Thoracic aorta (tissue), 2 donors: ENCODE results near the gene ZNF490. TPM values are rescaled to one million over a fixed set of nuclear protein-coding genes. Genes with fewer than 3 reads are reported as not detected.
A peak's percentile ranks its signal among the peaks of the same experiment; 100 is the strongest.
"Not testable (repeated sequence)": the region's sequence is repeated elsewhere in the genome, so short reads cannot be mapped to it uniquely, and the experiment has no call there.

Experiments
- ATAC-seq: fragments of 150-250 bp; one replicate; pipeline ENCODE4 v1.8.0; 2017; ENCODE audit warnings: low read depth; ENCODE audit not compliant: insufficient number of reproducible peaks, low FRiP score
- DNase-seq: peaks from one replicate; pipeline ENCODE4 v3.0.0-alpha.2; 2020; ENCODE audit warnings: low spot score
- H3K27ac ChIP-seq, 2 donors: fragments of 200-600 bp; sonication (generic); 1 replicate in 1 of 2; 2 replicates in 1 of 2; pipeline ENCODE4 v1.5.1; 2016; ENCODE audit warnings: mild to moderate bottlenecking in 2 of 2, moderate library complexity in 2 of 2
- H3K27me3 ChIP-seq: fragments of 200-600 bp; sonication (generic); replicated peaks from 2 replicates; pipeline ENCODE4 v1.6.0; 2016; ENCODE audit warnings: mild to moderate bottlenecking; ENCODE audit not compliant: insufficient read depth
- H3K36me3 ChIP-seq: fragments of 200-600 bp; sonication (generic); one replicate; pipeline ENCODE4 v1.5.1; 2016
- H3K4me1 ChIP-seq, 2 donors: fragments of 200-600 bp; sonication (generic); 1 replicate in 1 of 2; 2 replicates in 1 of 2; pipeline versions ENCODE4 v1.5.1 to v1.6.0; 2016; ENCODE audit warnings: low read depth in 2 of 2, mild to moderate bottlenecking in 1 of 2; ENCODE audit not compliant: control insufficient read depth in 1 of 2
- H3K4me3 ChIP-seq: fragments of 200-600 bp; sonication (generic); 2 replicates; pipeline ENCODE4 v1.5.1; 2016; ENCODE audit warnings: mild to moderate bottlenecking
- H3K9me3 ChIP-seq: fragments of 200-600 bp; sonication (generic); 2 replicates; pipeline ENCODE4 v1.5.1; 2016
- CTCF ChIP-seq: fragments of 200-600 bp; sonication (generic); IDR thresholded peaks from one replicate; pipeline ENCODE4 v1.5.1; 2019; ENCODE audit warnings: antibody characterized with exemption
- total RNA-seq, 2 donors: library from RNA; depleted of rRNA; stranded (reverse); fragments of >200 nt; gene quantifications; one replicate each; pipeline versions ENCODE4 v1.1.0 to v1.2.3, GENCODE V29; 2016

The ZNF490 gene
- total RNA-seq, 2 donors from 2014 or later = 3.4 to 8.1 TPM

GRCh38 chr19:12578641-12579040 is 32.0 kb downstream of the ZNF490 start:
- Histone ChIP-seq H3K9me3 (peaks cover 19% of the 10 kb centered on the region), H3K27ac (no peak overlapping the region), H3K36me3 (peaks cover 29% of the 10 kb centered on the region), H3K4me1 (no peaks in the 10 kb centered on the region), H3K27me3 (no peaks in the 10 kb centered on the region), H3K4me3 (no peak overlapping the region)
- no peak for TF ChIP-seq CTCF
- ATAC-seq (no peak), DNase-seq (no peak)

GRCh38 chr19:12574036-12574435 is 36.6 kb downstream of the ZNF490 start:
- no peak overlapping the region for H3K4me3 ChIP-seq
- ATAC-seq = no peak

DNA sequence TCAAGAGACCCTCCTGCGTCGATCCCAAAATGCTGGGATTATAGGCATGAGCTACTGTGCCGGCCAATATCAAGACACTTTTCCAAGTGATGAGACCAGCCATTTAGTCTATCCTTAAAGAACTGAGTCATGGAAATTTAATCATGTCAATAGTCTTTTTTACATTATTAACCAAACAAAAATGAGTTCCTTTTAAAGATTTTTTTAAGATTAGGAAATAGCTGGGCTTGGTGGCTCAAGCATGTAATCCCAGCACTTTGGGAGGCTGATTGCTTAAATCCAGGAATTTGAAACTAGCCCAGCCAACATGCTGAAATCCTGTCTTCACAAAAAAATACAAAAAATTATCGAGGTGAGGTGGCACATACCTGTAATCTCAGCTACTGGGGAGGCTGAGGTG is 42.7 kb downstream of the ZNF490 start:
- H3K27ac ChIP-seq = no peak overlapping the region
- no peak for DNase-seq
- TF ChIP-seq CTCF = no peak
- no peaks in the 10 kb centered on the region for H3K36me3 ChIP-seq
- H3K27me3 ChIP-seq = no peaks in the 10 kb centered on the region
- no peaks in the 10 kb centered on the region for H3K9me3 ChIP-seq
- no peak overlapping the region for H3K4me3 ChIP-seq
- peaks cover 0 to 3% of the 10 kb centered on the region in 2 donors for H3K4me1 ChIP-seq
- no peak for ATAC-seq

More at GRCh38 chr19:12574036-12574435, 36.6 kb downstream of the ZNF490 start:
- TF ChIP-seq CTCF = no peak
- no peaks in the 10 kb centered on the region for H3K27me3 ChIP-seq
- no peaks in the 10 kb centered on the region for H3K36me3 ChIP-seq
- no peak for DNase-seq
- no peaks in the 10 kb centered on the region for H3K4me1 ChIP-seq
- H3K27ac ChIP-seq = no peak overlapping the region
- no peaks in the 10 kb centered on the region for H3K9me3 ChIP-seq

GRCh38 chr19:12566380-12566779 is 44.2 kb downstream of the ZNF490 start:
- not testable (repeated sequence) for H3K36me3 ChIP-seq, H3K4me1 ChIP-seq, H3K9me3 ChIP-seq, H3K27me3 ChIP-seq, DNase-seq, H3K4me3 ChIP-seq, H3K27ac ChIP-seq, ATAC-seq

GRCh38 chr19:12564016-12564664 is 46.5 kb downstream of the ZNF490 start:
- TF ChIP-seq CTCF = peak; percentile 92
- H3K27ac ChIP-seq = no peak overlapping the region
- peak overlapping the region; percentile 51 for H3K4me3 ChIP-seq
- H3K27me3 ChIP-seq = no peaks in the 10 kb centered on the region
- no peaks in the 10 kb centered on the region for H3K9me3 ChIP-seq
- peaks cover 0 to 3% of the 10 kb centered on the region in 2 donors for H3K4me1 ChIP-seq
- DNase-seq = peak; percentile 65
- H3K36me3 ChIP-seq = no peaks in the 10 kb centered on the region
- peak; percentile 86 for ATAC-seq

- Histone ChIP-seq H3K36me3 (no peaks in the 10 kb centered on the region), H3K4me1 (peaks cover 5 to 15% of the 10 kb centered on the region in 2 donors), H3K9me3 (no peaks in the 10 kb centered on the region), H3K27me3 (no peaks in the 10 kb centered on the region), H3K27ac (no peak overlapping the region), H3K4me3 (no peak overlapping the region)
- no peak for TF ChIP-seq CTCF
- DNase-seq = no peak
- no peak for ATAC-seq
Observed at GRCh38 chr19:12555456-12555930, 55.1 kb downstream of the ZNF490 start.
